OCI-LY3 (cell line): Measurements from ENCODE around the gene TM4SF5.

Experiments used
- CTCF ChIP-seq: fragments of 200-600, 300-600 bp; sonication (generic); IDR thresholded peaks from 2 replicates; pipeline ENCODE4 v1.5.1; 2014; ENCODE audit warnings: antibody characterized with exemption, low read length, low read depth
- EZH2phosphoT487 ChIP-seq: fragments of 200-600 bp; shearing (Covaris generic); IDR thresholded peaks from 2 replicates; pipeline ENCODE4 v1.6.1; 2018; ENCODE audit warnings: antibody characterized with exemption, mixed run types, low read depth

- TF ChIP-seq CTCF (no peak), EZH2phosphoT487 (no peak)
Measured at GRCh38 chr17:4782652-4783051, 11.0 kb downstream of the TM4SF5 start.
